Retina (tissue), 1 donor: ENCODE data around the gene CIAO1.
"Not testable (repeated sequence)": the region's sequence is repeated elsewhere in the genome, so short reads cannot be mapped to it uniquely, and the experiment has no call there.

ENCODE experiments used
- DNase-seq: peaks from one replicate; pipeline ENCODE4 v3.0.0-alpha.2; 2016

CIAO1 gene

GRCh38 chr2:96287273-96287856, 21.3 kb downstream of the CIAO1 start:
- DNase-seq, result no peak

GRCh38 chr2:96291751-96292150, 25.7 kb downstream of the CIAO1 start:
- DNase-seq, result no peak

- DNase-seq, result not testable (repeated sequence)
These were observed 28.2 kb downstream of the CIAO1 start for GRCh38 chr2:96294271-96294670.

GRCh38 chr2:96296925-96297324, 30.9 kb downstream of the CIAO1 start:
- DNase-seq, result no peak

GRCh38 chr2:96301865-96302264, 35.8 kb downstream of the CIAO1 start:
- no peak for DNase-seq

- DNase-seq, result no peak
These were observed 38.6 kb downstream of the CIAO1 start for GRCh38 chr2:96304606-96305005.

- peak; percentile 96 for DNase-seq
These were observed 39.3 kb downstream of the CIAO1 start, which contains the start of gene SNRNP200 for GRCh38 chr2:96305091-96305978. TSS of gene SNRNP200 (minus strand) at chr2:96305546. CDS start at chr2:96305437, 109 bp downstream.

- DNase-seq, result no peak
These were observed 39.9 kb downstream of the CIAO1 start for GRCh38 chr2:96305979-96306308.

- no peak for DNase-seq
These were observed 40.3 kb downstream of the CIAO1 start for GRCh38 chr2:96306370-96306769.

- no peak for DNase-seq
These were observed 42.2 kb downstream of the CIAO1 start for GRCh38 chr2:96308248-96308647.

GRCh38 chr2:96315005-96315399, 49.0 kb downstream of the CIAO1 start:
- no peak for DNase-seq

GRCh38 chr2:96315400-96316071, 49.5 kb downstream of the CIAO1 start:
- DNase-seq, result peak; percentile 71

- no peak for DNase-seq
These were observed 51.0 kb downstream of the CIAO1 start for GRCh38 chr2:96316999-96317398.

GRCh38 chr2:96317584-96317997, 51.6 kb downstream of the CIAO1 start:
- DNase-seq, result no peak

GRCh38 chr2:96318723-96319122, 52.7 kb downstream of the CIAO1 start:
- DNase-seq, result no peak

- no peak for DNase-seq
These were observed 53.4 kb downstream of the CIAO1 start for GRCh38 chr2:96319396-96319795.

GRCh38 chr2:96320326-96320725, 54.3 kb downstream of the CIAO1 start:
- no peak for DNase-seq

GRCh38 chr2:96320728-96321622, 55.0 kb downstream of the CIAO1 start:
- DNase-seq, result peak; percentile 91
